HG02763 (cell line): ENCODE measurements around the gene SPEF1.

Experiments
- ATAC-seq: cut with Tn5 transposase; IDR thresholded peaks from one replicate; pipeline ENCODE4 v1.9.1; 2021; ENCODE audit warnings: mild to moderate bottlenecking, moderate library complexity; ENCODE audit not compliant: unreplicated experiment

The SPEF1 gene

DNA sequence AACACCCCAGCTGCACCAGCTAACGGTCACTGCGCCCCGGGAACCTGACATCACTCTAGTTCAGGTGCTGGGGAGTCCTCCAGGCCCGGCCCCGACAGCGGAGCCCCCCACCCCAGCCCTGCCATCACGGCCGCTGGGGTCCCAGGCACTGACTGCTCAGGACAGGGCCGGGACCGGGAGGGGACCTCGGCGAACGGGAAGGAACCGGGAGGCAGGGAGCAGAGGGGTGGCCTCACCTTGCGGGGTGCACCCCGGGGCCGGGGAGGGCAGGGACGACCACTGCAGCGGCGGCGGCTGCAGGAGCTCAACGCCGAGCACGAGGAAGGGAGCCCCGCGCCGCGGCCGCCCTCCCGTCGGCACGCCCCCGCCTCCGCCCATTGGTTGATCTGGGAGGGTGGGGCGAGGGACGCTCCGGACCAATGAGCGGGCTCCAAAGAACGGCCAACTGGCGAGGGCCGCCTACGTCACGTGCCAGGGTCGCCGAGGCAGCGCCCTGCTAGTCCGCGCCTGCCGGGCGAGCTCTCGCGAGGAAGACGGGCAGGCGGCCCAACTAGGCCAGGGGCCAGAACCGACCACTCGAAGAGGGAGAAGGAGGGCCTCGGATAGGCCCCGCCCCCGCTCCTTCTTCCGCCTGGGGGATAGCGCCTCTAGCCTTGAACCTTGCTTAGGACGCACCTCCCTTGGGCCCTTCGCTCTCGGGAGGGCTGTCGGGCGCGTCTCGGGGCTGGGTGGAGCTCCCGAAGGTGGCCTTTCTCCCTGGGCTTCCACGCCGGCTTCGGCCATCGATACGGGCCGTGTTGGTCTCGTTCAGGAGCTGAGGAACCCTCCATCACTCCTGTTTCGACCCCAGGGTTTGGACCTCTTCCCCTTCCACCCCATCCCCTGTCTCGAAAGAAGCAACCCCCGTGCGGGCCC lies 13.6 kb downstream of the SPEF1 start, which contains the start of gene ADISSP:
ADISSP (minus strand) TSS at position 327 of the 915 bp plus-strand sequence. CDS start 7,653 bp downstream, outside the sequence.
- peak; percentile 94 for ATAC-seq

DNA sequence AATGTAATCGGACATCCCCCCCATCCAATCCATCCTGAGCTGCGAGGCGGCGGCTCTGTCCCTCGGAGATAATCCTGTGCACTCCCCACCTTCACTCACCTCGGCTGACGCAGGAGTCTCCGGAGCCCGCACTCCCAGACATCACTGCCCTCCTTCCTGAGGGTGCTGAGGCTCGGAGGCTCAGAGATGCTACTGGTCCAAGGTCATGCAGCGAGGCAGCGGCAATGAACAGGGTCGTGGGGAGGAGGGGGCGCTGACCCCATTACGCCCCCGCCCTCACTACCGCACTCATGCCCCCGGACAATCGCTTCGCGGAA lies 14.2 kb downstream of the SPEF1 start:
- ATAC-seq, result no peak

DNA sequence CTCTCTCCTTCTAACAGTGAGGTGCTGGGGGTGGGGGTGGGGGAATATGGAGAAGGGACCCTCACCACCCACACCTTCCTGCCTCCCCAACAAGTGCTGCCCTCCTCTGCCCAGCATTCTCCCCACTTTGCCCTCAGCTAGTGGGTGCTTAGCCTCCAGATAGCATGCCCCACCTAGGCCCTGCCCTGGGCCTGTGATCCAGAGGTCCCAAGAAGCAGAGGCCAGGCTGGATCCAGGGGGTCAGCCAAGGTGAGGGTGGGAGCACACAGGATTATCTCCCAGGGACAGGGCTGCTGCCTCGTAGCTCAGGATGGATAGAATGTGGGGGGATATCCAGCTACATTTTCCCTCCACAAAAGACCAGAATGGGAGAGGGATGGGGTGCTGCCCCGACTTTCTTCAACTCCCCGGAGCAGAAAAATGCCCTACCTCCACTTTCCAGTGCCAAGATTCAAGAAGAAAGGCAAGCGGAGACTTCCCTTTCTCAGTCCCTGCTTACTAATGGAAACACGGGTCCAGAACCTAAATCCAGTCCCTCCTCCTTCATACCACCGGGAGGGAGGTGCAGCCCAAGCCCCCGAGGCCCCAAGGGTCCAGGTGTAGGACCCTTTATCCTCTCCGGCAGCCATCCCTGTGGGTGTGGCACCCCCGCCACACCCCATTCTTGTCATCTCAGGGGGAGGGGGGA lies 14.7 kb downstream of the SPEF1 start:
- no peak for ATAC-seq

DNA sequence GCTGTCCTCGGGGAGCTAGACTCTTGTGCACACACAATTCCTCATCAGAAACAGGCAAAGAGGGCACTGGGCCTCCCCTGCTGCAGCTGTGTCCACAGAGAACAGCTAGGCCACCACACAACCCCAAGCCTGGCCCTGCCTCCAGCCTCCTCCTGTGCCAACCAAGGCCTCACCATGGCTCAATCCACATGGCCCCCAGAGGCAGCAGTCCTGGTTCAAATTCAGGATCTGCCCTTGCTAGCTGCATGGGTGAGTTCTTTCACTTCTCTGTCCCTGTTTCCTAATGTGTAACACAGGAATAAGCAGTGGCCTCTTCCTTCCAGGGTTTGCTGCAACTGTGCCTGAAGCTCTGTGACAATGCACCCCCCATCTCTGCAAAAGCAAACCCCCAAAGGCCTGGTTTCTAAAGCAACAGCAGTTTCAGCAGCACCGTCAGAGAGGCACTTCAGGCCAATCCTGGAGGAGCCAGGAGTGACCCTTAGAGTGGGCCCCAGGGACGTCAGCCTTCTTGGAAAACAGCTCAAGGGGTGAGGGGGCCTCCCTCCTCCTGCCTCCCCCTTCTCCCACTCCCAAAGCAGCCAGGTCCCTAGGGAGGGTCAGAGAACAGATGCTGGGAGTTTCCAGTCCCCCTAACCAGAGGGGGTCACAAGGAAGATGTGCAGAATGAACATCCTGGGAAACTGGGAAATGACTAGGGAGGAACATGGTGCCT lies 15.9 kb downstream of the SPEF1 start:
- ATAC-seq, result no peak

DNA sequence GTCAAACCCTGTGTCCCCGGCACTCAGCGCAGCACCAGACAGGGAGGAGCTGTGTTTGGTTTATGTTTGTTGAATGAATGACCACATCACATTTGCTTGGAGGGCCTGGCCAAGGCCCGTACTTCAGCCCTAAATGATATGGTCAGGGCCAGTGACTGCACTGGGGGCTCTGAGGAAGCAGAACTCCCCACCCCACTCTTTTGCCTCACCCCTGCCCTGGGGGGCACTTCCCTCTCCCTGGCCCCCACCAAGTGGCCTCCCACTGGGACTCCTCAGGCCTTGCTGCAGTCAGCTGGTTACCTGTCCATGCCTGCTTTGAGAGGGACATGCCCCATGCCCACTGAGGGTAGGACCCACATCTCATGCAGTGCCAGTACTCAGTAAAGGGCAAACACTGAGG lies 16.6 kb downstream of the SPEF1 start:
- ATAC-seq, result no peak

DNA sequence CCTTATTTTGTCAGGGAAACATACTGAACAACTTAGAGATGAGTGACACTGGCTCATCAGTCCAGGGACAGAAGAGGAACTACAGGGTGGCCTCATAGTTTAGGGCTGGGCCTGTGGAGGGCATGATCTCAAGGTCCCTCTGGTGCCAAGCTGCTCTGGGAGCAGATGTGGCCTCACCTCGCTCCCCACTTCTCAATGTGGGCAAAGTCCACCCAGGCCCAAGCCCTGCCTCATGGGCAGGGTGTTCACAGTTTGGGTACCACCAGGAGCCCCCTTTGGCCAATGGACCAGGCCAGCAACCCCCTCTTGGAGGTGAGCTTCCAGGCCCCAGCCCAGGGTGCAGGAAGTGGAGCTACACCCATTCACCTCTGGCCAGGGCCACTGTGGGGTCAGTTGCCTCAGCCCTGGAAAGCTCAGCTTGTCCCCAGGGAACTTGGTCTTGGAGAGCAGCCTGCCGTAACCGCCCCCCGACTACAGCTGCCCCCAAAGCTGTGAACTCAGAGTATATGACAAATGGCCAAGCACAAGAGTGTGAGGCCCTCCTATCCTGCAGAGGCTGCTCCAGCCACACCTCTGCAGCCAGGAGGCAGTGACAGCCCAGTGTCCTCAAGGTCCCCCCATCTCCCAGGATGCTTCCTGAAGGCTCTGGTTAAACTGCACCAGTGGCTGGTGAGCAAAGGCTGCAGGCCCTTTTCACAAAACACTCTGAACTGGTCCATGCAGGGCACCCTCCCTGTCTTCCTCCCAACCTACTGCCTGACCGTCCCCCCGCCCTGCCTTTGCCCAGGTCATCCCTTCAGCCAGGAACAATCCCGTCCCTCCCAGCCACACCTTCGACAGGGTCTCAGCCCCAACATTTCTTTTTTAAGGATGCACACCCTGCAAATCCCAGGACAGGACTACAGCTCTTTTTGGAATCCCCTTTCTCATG lies 17.3 kb downstream of the SPEF1 start:
- ATAC-seq, result no peak

DNA sequence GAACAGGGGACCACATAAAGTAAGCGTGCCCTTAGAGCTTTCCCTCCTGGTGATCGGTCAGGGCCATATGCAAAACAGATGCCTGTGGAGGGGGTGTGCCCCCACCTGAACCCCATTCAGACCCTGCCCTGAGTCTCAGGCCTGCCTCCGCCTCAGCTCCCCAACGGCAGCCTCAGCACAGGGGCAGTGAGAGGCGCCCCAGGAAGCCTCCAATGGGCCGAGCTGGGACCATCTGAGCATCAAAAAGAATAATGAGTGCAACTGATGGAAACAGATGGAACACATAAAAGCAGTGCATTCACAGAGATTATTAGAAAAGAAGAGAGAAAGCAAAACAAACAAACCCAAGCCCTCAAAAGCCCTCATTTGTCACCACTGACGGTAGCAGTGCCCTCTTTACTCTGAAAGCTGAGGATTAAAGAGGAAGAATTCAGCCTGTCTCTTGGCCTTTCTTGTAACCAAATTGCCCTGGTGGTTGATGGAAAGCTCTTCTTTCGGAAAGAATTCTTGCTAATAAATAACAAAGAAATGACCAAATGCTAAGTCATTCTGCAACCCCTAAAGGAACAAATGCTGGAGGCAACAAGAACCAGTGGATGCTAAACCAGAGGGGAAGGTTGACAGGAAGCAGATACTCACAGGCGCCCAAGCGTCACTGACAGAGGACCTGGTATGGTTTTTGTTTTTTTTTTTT lies 20.4 kb downstream of the SPEF1 start:
- no peak for ATAC-seq

DNA sequence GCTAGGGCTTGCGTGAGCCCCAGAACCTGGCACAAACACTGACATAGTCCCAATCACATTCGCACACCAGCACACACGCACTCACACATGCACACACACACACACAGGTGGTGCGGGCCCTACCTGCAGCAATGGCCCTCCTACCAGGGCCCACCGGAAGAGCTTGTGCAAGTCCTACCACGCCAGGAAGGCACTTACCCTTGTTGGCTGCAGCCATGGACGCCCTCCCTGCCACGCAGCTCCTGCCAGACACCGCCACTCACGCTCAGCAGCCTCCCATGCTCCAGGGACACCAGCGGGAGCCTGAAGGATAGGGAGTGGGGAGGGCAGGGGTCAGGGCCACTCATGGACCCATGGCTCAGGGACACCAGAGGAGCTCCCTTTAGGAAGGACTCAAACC lies 21.4 kb downstream of the SPEF1 start:
- no peak for ATAC-seq

DNA sequence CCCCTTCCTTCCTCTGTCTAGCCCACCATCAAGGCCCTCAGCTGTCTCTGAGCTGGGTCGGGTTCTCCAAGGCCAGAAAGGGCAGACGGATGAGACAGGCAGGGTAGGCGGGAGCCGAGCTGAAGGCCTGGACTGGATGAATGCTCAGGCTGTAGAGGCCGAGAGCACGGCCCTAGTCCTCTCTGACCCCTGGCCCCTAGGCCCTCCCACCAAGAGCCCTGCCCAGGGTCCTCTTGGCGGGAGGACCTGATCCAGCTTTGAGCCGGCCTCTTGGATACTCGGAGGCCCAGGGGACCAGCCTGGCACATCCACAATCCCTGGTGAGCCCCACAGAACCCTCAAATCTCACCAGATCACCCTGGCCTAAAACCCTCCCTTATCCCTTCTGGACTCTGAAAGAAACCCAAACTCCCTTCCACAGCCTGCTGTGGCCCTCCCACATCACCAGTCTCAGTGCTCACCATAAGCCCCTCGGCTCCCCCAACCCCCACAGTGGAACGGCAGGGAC lies 21.9 kb downstream of the SPEF1 start:
- no peak for ATAC-seq

DNA sequence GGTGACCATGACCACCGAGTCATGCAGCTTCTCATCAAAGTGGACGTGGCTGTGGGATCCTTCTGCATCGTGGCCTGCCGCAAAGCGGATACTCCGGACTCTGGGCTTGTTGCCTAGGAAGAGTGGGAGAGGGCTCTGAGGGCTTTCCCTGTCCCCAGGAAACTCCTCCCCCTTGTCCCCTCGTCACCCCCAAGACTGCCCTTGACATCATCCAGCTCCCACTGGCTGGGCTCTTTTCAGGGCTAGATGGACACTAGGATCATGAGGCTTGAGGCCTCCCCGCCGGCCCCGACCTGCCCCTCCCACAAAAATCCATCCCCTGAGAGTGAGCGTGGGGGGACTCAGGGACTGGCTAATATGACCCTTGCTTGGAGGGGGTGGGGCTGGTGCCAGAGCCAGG lies 22.7 kb downstream of the SPEF1 start:
- ATAC-seq, result no peak

DNA sequence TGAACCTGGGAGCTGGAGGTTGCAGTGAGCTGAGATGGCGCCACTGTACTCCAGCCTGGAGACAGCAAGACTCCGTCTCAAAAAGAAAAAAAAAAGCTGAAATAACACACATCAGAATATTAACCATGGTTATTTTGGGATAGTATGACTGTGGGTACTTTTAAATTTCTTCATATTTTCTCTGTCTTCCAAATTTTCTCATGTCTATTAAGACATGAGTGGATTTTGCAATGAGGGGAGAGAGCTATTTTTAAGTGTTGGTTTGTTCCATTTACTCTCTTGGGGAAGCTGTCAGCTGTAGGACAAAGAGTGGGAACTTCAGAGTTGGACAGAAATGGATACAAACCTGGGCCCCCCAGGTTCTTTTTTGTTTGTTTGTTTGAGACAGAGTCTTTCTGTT lies 24.0 kb downstream of the SPEF1 start:
- no peak for ATAC-seq

DNA sequence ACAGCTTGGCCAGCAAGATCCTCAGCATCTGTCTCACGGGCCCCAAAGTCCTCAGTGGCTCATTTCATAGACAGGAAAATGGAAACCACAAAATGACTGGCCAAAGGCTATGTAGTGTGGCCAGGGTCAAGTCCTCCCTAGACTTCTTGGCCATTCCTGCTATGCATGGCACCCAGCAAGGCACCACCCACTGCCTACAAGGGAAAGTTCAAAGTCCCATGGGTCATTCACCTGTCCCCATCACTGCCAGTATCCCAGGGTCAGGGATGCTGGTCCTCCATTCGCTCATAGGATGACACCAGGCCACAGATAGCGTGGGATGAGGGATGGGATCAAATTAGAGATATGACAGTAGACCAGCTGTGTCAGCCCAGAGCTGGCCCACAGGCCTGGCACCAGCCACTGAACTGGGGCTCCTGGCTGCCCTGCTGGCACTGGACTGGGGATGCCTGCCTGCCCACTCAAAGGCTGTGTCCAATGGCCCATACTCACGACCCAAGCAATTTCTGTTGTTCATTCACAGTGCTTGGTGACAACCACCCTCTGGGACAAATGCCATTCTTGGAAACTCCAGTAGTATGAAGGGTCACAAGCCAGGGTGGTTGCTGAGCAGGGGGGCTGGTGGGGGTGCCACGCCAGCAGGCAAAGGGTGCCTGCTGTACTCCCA lies 25.3 kb downstream of the SPEF1 start:
- ATAC-seq, result no peak

DNA sequence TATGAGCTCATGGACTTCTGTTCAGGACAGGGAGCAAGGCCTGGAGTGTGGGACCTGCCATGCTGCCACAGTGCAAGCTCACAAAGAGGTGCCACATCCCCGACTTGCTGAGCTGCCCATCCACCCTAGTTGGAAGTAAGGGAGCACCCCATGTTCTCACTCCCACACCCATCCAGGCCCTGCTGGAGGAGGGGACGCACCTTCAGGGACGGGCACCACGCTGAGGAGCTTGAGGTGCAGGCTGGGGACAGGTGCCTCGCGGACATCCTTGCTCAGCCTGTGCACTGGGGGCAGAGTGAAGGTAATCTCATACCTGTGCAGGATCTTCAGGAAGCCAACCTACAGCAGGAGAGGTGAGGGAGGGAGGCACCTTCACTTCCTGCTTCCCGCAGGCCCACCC lies 26.0 kb downstream of the SPEF1 start:
- no peak for ATAC-seq

DNA sequence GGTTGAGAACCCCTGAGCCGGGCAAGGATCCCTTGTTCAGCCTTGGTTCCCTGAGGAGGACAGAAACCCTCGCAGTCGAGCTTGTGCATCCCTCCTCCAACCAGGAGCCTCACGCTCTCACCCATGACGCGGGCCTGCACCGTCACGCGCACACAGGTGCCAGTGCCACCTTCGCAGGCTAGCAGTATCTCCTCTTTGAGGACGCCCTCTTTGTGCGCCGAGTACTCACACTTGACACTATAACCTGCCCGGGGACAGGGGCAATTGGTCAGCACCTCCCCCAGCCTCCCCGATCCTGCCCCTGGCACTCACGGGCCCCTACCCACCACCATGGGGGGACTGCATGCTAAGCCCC lies 27.0 kb downstream of the SPEF1 start:
- no peak for ATAC-seq

DNA sequence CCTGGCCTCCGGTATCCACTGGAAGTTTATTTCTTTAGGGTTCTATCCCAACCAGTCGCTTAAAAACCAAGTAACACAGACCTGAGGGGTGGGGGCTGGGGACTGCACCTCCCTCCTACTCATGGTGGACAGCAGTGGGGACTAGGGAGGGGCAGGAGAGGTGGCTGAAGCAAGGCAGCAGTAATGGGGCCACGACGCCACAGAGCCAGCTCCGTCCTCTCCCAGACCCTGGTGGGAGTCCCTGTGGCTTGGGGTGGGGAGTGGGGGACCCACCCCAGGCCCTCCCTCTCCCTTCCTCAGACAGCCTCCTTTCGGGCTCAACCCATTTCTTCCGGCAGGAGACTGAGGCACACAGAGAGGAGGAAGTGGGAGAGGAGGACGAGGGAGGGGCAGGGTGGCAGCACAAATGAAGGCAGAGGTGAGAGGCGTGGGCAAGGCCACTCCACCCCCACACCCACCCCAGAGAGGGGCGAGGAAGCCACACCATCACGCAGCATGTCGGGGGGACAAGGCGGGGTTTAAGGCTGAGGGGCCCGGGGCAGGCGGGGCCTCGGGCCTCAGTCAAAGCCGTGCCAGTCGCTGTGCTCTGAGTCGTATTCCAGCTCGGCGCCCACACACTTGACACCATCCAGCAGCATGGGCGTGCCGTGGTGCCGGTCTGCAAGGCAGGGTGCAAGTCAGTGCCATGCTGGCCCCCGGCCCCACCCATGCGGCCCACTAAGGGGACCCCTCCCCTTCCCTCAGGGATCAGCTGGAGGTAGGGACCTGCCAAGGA lies 27.6 kb downstream of the SPEF1 start:
- no peak for ATAC-seq

DNA sequence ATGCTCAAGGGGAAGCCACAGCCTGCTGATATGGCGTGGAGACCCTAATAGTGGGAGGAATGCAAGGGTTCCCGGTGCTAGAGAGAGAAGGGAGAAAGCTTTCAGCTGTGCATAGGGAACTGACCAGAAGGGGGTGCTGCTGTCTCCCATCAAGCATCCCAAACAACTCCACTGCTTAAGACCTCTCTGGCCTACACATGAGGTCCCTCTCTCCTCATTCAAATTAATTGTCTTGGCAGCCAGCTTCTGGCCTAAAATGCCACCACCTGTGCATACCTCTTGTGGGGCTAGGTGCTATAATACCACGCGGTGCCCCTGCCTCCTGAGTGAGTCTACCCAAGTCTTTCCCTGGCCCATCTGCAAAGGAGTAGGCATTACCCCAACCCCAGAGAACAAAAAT lies 28.1 kb downstream of the SPEF1 start:
- no peak for ATAC-seq

DNA sequence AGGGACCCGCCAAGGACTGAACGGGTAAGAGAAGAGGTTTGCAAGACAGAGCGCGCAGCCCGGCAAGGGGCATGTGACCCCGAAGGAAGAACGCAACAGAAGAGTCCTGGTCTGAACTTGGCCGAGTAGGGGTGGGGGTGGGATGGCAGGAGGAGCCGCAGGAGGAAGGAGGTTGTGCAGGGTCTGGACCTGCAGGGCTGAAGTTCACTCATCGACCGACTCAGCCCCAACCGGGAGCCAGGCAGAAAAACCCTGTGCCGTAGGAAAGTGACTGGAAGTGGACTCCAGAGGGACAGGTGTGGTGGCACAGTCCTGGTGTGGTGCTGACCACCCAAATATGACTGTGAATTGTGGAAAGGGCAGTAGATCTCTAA lies 28.9 kb downstream of the SPEF1 start:
- ATAC-seq, result no peak

DNA sequence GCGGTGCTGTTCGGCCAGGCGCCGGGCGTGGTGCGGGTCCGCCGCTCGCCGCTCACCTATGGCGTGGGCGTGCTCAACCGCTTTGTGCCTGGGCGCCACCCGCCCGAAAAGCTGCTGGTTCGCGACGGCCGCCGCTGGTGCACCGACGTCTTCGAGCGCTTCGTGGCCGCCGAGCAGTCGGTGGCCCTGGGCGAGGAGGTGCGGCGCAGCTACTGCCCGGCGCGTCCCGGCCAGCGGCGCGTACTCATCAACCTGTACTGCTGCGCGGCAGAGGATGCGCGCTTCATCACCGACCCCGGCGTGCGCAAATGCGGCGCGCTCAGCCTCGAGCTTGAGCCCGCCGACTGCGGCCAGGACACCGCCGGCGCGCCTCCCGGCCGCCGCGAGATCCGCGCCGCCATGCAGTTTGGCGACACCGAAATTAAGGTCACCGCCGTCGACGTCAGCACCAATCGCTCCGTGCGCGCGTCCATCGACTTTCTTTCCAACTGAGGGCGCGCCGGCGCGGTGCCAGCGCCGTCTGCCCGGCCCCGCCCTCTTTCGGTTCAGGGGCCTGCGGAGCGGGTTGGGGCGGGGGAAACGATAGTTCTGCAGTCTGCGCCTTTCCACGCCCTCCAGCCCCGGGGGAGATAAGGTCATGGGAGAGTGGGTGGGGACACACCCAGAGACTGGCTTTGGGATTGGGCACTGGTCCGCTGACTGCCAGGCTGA lies 29.4 kb downstream of the SPEF1 start:
- no peak for ATAC-seq
